Suprapubic skin (tissue), 4 donors: Measurements from ENCODE around the gene IFFO2. TPM values are rescaled to one million over a fixed set of nuclear protein-coding genes. Genes with fewer than 3 reads are reported as not detected.
"Not testable (repeated sequence)": the region's sequence is repeated elsewhere in the genome, so short reads cannot be mapped to it uniquely, and the experiment has no call there.

Experiments
- DNase-seq, 2 donors: peaks; one replicate each; pipeline ENCODE4 v3.0.0-alpha.2; 2019; ENCODE audit warnings: low spot score in 2 of 2
- H3K27ac ChIP-seq: fragments of 200-600 bp; sonication (generic); one replicate; pipeline ENCODE4 v1.5.1; 2019
- H3K27me3 ChIP-seq: fragments of 200-600 bp; sonication (generic); one replicate; pipeline ENCODE4 v1.5.1; 2019
- H3K36me3 ChIP-seq: fragments of 200-600 bp; sonication (generic); one replicate; pipeline ENCODE4 v1.5.1; 2019
- H3K4me1 ChIP-seq: fragments of 200-600 bp; sonication (generic); one replicate; pipeline ENCODE4 v1.5.1; 2019
- H3K4me3 ChIP-seq: fragments of 200-600 bp; sonication (generic); one replicate; pipeline ENCODE4 v1.5.1; 2019; ENCODE audit warnings: mild to moderate bottlenecking
- H3K9me3 ChIP-seq: fragments of 200-600 bp; sonication (generic); one replicate; pipeline ENCODE4 v1.5.1; 2019
- CTCF ChIP-seq, 2 donors: fragments of 200-600 bp in 1 of 2; fragments of 450-650 bp in 1 of 2; sonication (generic) in 1 of 2; IDR thresholded peaks; one replicate each; pipeline ENCODE4 v1.5.1; 2016 to 2019; ENCODE audit warnings: antibody characterized with exemption in 2 of 2, mild to moderate bottlenecking in 1 of 2, moderate library complexity in 1 of 2
- EP300 ChIP-seq: sonication (generic); formaldehyde crosslinking; IDR thresholded peaks from one replicate; pipeline ENCODE4 v1.6.1; 2017; ENCODE audit warnings: antibody characterized with exemption
- POLR2A ChIP-seq, 2 donors: fragments of 450-650 bp; IDR thresholded peaks; one replicate each; pipeline ENCODE4 v1.6.1; 2017; ENCODE audit warnings: antibody characterized with exemption in 2 of 2, mild to moderate bottlenecking in 2 of 2, moderate library complexity in 2 of 2
- POLR2AphosphoS5 ChIP-seq, 3 donors: sonication (generic); formaldehyde crosslinking; IDR thresholded peaks; one replicate each; pipeline ENCODE4 v1.6.1; 2017; ENCODE audit warnings: antibody characterized with exemption in 3 of 3
- WGBS: methylation state at CpG from one replicate; pipeline ENCODE4 v1.1.5; 2018; 5-methylcytosine and 5-hydroxymethylcytosine counted together
- total RNA-seq, 4 donors: library from RNA; depleted of rRNA; stranded (reverse); fragments of >200 nt; gene quantifications; one replicate each; pipeline ENCODE4 v1.1.0, GENCODE V29; 2016

Gene IFFO2
- total RNA-seq, 4 donors from 2014 or later: 327 to 569 (median 449) TPM

DNA sequence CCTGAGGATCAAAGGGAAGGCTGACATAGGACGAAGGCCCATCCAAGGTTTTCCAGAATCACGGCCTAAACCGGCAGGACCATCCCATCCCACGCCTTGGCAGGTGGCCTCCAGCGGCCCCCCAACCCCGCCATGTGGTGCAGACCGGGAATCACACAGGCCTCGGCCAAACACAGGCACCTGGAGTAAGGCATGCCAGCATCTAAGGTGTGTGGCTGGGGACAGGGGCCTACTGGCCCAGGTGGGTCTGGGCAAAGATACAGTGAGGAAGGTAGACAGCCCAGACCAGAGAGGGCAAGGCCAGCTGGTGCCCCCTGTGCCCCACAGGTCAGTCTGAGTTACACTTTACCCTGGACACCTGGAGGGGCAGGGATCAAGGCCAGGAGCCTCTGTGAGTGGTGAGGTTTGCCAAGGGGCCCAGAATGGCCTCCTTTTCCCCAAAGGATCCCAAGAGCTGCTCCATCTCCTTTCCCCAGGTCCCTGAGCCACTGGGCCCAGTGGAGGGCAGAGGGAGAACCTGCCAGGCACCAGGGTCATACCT is 84.3 kb downstream of the IFFO2 start:
- 100% methylated on average over 1 of the region's 8 CpGs for WGBS
- no peak overlapping the region for H3K4me3 ChIP-seq
- no peaks in the 10 kb centered on the region for H3K9me3 ChIP-seq
- no peak for TF ChIP-seq CTCF (IDR thresholded peaks at IDR 0.05)
- TF ChIP-seq POLR2A (IDR thresholded peaks at IDR 0.05): no peak
- TF ChIP-seq EP300: no peak
- no peak for TF ChIP-seq POLR2AphosphoS5 (IDR thresholded peaks at IDR 0.05)
- no peak overlapping the region for H3K27ac ChIP-seq
- H3K36me3 ChIP-seq: peaks cover 22% of the 10 kb centered on the region
- DNase-seq: no peak
- H3K4me1 ChIP-seq: peaks cover 4% of the 10 kb centered on the region
- H3K27me3 ChIP-seq: peaks cover 3% of the 10 kb centered on the region

DNA sequence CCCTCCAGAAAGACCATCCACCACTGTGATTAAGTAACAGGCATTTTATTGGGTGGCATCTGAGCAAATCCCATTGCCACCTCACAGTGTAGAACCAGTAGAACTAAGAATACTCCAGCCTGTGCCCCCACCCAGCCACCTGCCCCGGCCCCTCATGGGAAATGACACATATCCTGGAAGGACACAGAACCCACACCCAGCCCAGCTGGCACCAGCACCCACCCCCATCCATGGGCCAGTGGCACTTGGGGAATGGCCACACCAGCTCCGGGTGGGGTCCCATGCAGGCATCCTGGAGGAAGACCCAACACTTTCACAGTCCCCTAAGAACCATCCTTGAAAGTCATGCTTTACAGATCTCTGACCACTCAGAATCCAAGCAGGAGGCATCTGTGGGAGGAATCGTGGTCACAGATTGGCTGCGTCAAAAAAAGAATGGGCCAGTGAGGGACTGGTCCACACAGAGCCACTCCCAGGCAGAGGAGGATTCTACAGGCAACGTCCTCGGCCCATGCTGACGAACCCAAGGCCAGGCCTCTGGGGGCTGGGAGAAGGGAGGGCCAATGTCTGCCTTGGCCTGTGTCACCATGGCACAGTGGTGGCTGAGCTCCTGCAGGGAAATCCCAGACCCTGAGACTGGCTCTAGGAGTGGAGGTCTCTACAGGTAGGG is 84.9 kb downstream of the IFFO2 start:
- Histone ChIP-seq H3K36me3 (peaks cover 22% of the 10 kb centered on the region), H3K4me1 (peaks cover 4% of the 10 kb centered on the region), H3K9me3 (no peaks in the 10 kb centered on the region), H3K27me3 (peaks cover 3% of the 10 kb centered on the region), H3K27ac (no peak overlapping the region), H3K4me3 (no peak overlapping the region)
- TF ChIP-seq EP300 (no peak), POLR2A (IDR thresholded peaks at IDR 0.05) (no peak), POLR2AphosphoS5 (IDR thresholded peaks at IDR 0.05) (no peak), CTCF (IDR thresholded peaks at IDR 0.05) (no peak)
- no peak for DNase-seq
- WGBS: 97% methylated on average over 6 of the region's 7 CpGs

DNA sequence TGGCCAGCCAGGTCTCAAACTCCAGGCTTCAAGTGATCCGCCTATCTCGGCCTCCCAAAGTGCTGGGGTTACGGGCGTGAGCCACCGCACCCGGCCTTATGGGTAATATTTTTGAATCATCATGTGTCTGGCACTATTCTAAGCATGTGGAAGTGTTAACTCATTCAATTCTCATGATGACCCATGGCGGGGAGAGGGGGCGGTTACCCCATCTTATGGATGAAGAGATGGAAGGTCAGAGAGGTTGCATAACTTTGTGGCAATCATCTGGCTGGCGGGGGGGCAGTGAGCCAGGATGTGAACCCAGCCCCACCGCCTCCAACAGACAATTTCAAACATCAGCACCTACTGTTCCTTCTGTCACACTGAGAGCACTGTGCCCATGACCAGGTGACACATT is 85.5 kb downstream of the IFFO2 start:
- DNase-seq: no peak
- Histone ChIP-seq H3K27ac (no peak overlapping the region), H3K9me3 (no peaks in the 10 kb centered on the region), H3K36me3 (peaks cover 22% of the 10 kb centered on the region), H3K4me3 (no peak overlapping the region), H3K27me3 (peaks cover 5% of the 10 kb centered on the region), H3K4me1 (peaks cover 4% of the 10 kb centered on the region)
- TF ChIP-seq EP300 (no peak), POLR2A (IDR thresholded peaks at IDR 0.05) (no peak), POLR2AphosphoS5 (IDR thresholded peaks at IDR 0.05) (no peak), CTCF (IDR thresholded peaks at IDR 0.05) (no peak)
- WGBS: 93% methylated on average over 10 of the region's 10 CpGs

DNA sequence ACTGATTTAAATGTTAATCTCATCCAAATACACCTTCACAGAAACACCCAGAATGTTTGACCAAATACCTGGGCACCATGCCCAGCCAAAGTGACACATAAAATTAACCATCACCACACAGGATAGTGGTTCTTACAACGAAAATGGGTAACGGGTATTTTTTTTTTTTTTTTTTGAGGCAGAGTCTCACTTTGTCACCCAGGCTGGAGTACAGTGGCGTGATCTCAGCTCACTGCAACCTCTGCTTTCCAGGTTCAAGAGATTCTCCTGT is 85.9 kb downstream of the IFFO2 start:
- not testable (repeated sequence) for H3K4me1 ChIP-seq, H3K4me3 ChIP-seq, DNase-seq, H3K27ac ChIP-seq, H3K9me3 ChIP-seq, H3K27me3 ChIP-seq
- peaks cover 22% of the 10 kb centered on the region for H3K36me3 ChIP-seq
- 64% methylated on average over 3 of the region's 3 CpGs for WGBS

DNA sequence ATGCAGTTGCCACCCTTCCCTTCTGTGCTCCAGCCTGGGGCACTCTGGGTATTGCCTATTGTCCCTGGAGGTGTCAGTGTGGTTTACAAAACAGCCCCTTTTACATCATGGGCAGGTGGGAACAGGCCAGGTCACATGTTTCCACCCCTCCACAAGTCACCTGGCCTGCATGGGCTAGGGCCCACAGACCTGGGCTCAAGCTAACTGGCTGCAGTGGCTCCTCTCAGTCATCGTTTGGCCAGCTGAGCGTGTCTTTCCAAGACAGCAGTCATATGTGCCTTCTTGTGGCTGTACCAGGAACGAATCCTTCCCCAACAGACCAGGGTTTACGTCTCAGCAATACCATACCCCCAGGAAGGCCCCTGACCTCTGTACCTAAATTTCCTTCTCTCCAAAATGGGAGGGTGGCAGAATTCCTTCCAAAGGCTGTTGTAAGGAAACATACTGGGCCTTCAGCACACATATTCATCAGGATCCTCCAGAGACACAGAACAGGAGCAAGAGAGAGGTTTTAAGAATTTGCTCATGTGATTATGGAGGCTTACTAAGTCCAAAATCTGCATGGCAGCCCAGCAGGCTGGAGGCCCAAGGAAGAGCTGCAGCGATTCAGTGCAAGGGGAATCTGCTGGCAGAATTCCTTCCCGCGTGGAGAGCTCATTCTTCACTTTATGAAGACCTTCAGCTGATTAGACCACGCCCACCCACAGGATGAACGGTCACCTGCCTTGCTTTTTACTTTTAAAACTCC is 86.5 kb downstream of the IFFO2 start:
- WGBS: 68% methylated on average over 9 of the region's 9 CpGs
- H3K36me3 ChIP-seq: peaks cover 22% of the 10 kb centered on the region
- no peak for DNase-seq
- no peak overlapping the region for H3K27ac ChIP-seq
- no peak for TF ChIP-seq EP300
- TF ChIP-seq POLR2AphosphoS5 (IDR thresholded peaks at IDR 0.05): no peak
- TF ChIP-seq POLR2A (IDR thresholded peaks at IDR 0.05): no peak
- TF ChIP-seq CTCF (IDR thresholded peaks at IDR 0.05): no peak
- no peak overlapping the region for H3K4me3 ChIP-seq
- H3K4me1 ChIP-seq: peaks cover 1% of the 10 kb centered on the region
- H3K9me3 ChIP-seq: no peaks in the 10 kb centered on the region
- peaks cover 13% of the 10 kb centered on the region for H3K27me3 ChIP-seq
